ENCODE measurements around the gene C11orf24.

Gene C11orf24

DNA sequence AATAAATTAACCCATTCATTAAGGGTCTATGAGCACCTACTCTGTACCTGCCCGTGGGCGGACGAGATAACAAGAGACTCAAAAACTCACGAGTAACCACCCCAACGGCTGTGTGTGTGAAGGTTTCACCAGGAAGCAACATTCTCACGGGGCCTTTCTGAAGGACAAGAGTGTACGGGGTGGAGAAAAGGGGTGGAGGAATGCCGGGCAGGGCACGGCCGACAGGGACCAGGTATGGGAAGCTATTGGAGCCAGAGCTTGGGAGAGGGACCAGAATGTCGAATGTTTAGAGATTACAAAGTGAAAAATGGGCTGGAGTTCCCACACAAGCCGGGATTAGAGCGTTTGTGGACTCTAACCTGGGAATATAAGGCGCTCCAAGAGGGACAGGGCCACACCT is 60.2 kb downstream of the C11orf24 start:
- H3K27ac ChIP-seq: no peak overlapping the region; the same call in 1 of the 2 replicates
- no peak for TF ChIP-seq ZFX (IDR thresholded peaks at IDR 0.05; ENCODE audit: borderline replicate concordance)
- TF ChIP-seq, protein P1, sequence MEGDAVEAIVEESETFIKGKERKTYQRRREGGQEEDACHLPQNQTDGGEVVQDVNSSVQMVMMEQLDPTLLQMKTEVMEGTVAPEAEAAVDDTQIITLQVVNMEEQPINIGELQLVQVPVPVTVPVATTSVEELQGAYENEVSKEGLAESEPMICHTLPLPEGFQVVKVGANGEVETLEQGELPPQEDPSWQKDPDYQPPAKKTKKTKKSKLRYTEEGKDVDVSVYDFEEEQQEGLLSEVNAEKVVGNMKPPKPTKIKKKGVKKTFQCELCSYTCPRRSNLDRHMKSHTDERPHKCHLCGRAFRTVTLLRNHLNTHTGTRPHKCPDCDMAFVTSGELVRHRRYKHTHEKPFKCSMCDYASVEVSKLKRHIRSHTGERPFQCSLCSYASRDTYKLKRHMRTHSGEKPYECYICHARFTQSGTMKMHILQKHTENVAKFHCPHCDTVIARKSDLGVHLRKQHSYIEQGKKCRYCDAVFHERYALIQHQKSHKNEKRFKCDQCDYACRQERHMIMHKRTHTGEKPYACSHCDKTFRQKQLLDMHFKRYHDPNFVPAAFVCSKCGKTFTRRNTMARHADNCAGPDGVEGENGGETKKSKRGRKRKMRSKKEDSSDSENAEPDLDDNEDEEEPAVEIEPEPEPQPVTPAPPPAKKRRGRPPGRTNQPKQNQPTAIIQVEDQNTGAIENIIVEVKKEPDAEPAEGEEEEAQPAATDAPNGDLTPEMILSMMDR (IDR thresholded peaks at IDR 0.05): no peak
